ENCODE data around the gene LENG8. TPM values are rescaled to one million over a fixed set of nuclear protein-coding genes. Genes with fewer than 3 reads are reported as not detected.

Gene LENG8
- total and polyA plus RNA-seq, 2 of the 13 experiments (the other 11 are each of a cell fraction or from before 2014, with no cell fraction given): 14.3 to 41.9 TPM

- TF ChIP-seq, protein P1, sequence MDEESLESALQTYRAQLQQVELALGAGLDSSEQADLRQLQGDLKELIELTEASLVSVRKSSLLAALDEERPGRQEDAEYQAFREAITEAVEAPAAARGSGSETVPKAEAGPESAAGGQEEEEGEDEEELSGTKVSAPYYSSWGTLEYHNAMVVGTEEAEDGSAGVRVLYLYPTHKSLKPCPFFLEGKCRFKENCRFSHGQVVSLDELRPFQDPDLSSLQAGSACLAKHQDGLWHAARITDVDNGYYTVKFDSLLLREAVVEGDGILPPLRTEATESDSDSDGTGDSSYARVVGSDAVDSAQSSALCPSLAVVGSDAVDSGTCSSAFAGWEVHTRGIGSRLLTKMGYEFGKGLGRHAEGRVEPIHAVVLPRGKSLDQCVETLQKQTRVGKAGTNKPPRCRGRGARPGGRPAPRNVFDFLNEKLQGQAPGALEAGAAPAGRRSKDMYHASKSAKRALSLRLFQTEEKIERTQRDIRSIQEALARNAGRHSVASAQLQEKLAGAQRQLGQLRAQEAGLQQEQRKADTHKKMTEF (CRISPR knock-in tag; IDR thresholded peaks at IDR 0.05): peak; percentile 31; the same call in 1 of the 2 replicates
- TF ChIP-seq, protein P2, sequence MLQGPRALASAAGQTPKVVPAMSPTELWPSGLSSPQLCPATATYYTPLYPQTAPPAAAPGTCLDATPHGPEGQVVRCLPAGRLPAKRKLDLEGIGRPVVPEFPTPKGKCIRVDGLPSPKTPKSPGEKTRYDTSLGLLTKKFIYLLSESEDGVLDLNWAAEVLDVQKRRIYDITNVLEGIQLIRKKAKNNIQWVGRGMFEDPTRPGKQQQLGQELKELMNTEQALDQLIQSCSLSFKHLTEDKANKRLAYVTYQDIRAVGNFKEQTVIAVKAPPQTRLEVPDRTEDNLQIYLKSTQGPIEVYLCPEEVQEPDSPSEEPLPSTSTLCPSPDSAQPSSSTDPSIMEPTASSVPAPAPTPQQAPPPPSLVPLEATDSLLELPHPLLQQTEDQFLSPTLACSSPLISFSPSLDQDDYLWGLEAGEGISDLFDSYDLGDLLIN (CRISPR knock-in tag; IDR thresholded peaks at IDR 0.05; ENCODE audit: borderline replicate concordance): no peak
- TF ChIP-seq ZNF143 (CRISPR knock-in tag; IDR thresholded peaks at IDR 0.05) (peak; percentile 28; the same call in 1 of the 2 replicates), ZNF776 (CRISPR knock-in tag; IDR thresholded peaks at IDR 0.05) (no peak), ZNF747 (CRISPR knock-in tag; IDR thresholded peaks at IDR 0.05; ENCODE audit: borderline replicate concordance) (no peak), TFAP4 (IDR thresholded peaks at IDR 0.05; ENCODE audit: borderline replicate concordance, low read depth) (peak; percentile 84; the same call in 1 of the 2 replicates), ZNF567 (CRISPR knock-in tag; IDR thresholded peaks at IDR 0.05; ENCODE audit: borderline replicate concordance) (no peak), ZNF18 (CRISPR knock-in tag; IDR thresholded peaks at IDR 0.05; ENCODE audit: insufficient replicate concordance) (no peak), TARDBP (CRISPR knock-in tag; IDR thresholded peaks at IDR 0.05) (peak; percentile 44; the same call in 1 of the 2 replicates), FOSL2 (CRISPR knock-in tag; IDR thresholded peaks at IDR 0.05) (0 out of 2 replicates have a peak, but pooled peaks have one; percentile 17), MZF1 (CRISPR knock-in tag; IDR thresholded peaks at IDR 0.05; ENCODE audit: borderline replicate concordance) (no peak), DPF2 (CRISPR knock-in tag; IDR thresholded peaks at IDR 0.05; ENCODE audit: borderline replicate concordance, low read depth) (no peak), ZFP90 (CRISPR knock-in tag; IDR thresholded peaks at IDR 0.05; ENCODE audit: borderline replicate concordance) (peak; percentile 45; the same call in 1 of the 2 replicates), ATAD3A (CRISPR knock-in tag; IDR thresholded peaks at IDR 0.05) (no peak), NR2C2 (CRISPR knock-in tag; IDR thresholded peaks at IDR 0.05; ENCODE audit: borderline replicate concordance) (0 out of 2 replicates have a peak, but pooled peaks have one; percentile 42), KAT2B (IDR thresholded peaks at IDR 0.05; ENCODE audit: borderline replicate concordance, low read depth, low read length) (no peak), ZNF354B (CRISPR knock-in tag; IDR thresholded peaks at IDR 0.05) (no peak), ZFYVE20 (CRISPR knock-in tag; IDR thresholded peaks at IDR 0.05; ENCODE audit: borderline replicate concordance, low read depth) (no peak), EHMT2 (IDR thresholded peaks at IDR 0.05; ENCODE audit: borderline replicate concordance, low read depth, low read length) (no peak)
- TF ChIP-seq, protein P3, sequence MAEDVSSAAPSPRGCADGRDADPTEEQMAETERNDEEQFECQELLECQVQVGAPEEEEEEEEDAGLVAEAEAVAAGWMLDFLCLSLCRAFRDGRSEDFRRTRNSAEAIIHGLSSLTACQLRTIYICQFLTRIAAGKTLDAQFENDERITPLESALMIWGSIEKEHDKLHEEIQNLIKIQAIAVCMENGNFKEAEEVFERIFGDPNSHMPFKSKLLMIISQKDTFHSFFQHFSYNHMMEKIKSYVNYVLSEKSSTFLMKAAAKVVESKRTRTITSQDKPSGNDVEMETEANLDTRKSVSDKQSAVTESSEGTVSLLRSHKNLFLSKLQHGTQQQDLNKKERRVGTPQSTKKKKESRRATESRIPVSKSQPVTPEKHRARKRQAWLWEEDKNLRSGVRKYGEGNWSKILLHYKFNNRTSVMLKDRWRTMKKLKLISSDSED (CRISPR knock-in tag; IDR thresholded peaks at IDR 0.05): no peak
- TF ChIP-seq, protein P4, sequence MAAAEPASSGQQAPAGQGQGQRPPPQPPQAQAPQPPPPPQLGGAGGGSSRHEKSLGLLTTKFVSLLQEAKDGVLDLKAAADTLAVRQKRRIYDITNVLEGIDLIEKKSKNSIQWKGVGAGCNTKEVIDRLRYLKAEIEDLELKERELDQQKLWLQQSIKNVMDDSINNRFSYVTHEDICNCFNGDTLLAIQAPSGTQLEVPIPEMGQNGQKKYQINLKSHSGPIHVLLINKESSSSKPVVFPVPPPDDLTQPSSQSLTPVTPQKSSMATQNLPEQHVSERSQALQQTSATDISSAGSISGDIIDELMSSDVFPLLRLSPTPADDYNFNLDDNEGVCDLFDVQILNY (CRISPR knock-in tag; conservative IDR thresholded peaks at IDR 0.05): 0 out of 2 replicates have a peak, but pooled peaks have one; percentile 27
These were observed 28.4 kb upstream of the LENG8 start (continued) for GRCh38 chr19:54420383-54421168.

Measured in HepG2 (cell line).